GM12873 (cell line): ENCODE results near the gene DAB2IP.

ENCODE experiments used
- CTCF ChIP-seq: IDR thresholded peaks from 2 replicates; pipeline ENCODE4 v1.5.1; 2012; ENCODE audit warnings: low read depth, mild to moderate bottlenecking, moderate library complexity, low read length, control low read depth; ENCODE audit not compliant: insufficient read depth; ENCODE audit errors: missing control alignments

Gene DAB2IP

GRCh38 chr9:121711281-121711680 is 59.8 kb downstream of the DAB2IP start:
- no peak for TF ChIP-seq CTCF

- TF ChIP-seq CTCF, result no peak
Observed at GRCh38 chr9:121711797-121712196, 60.4 kb downstream of the DAB2IP start.

GRCh38 chr9:121713400-121714070 is 62.1 kb downstream of the DAB2IP start:
- TF ChIP-seq CTCF, result no peak

GRCh38 chr9:121714075-121714705 is 62.8 kb downstream of the DAB2IP start:
- TF ChIP-seq CTCF, result no peak

GRCh38 chr9:121714873-121715272 is 63.4 kb downstream of the DAB2IP start:
- no peak for TF ChIP-seq CTCF

- no peak for TF ChIP-seq CTCF
Observed at GRCh38 chr9:121717141-121717991, 65.9 kb downstream of the DAB2IP start.

- no peak for TF ChIP-seq CTCF
Observed at GRCh38 chr9:121718084-121718483, 66.7 kb downstream of the DAB2IP start.
